Activated CD4-positive, CD25-positive, alpha-beta regulatory T cell (primary cell): ENCODE data around the gene OLA1.

Experiments
- DNase-seq, 4 experiments: peaks; one replicate each; lab custom pipeline; 2025; lab: John Stamatoyannopoulos, UW

OLA1 gene

GRCh38 chr2:174180165-174180724 is 68.1 kb downstream of the OLA1 start:
- no peak for DNase-seq

GRCh38 chr2:174177316-174177890 is 70.9 kb downstream of the OLA1 start:
- DNase-seq = no peak

- no peak for DNase-seq
Measured at GRCh38 chr2:174176898-174177297, 71.4 kb downstream of the OLA1 start.

GRCh38 chr2:174174741-174175140 is 73.6 kb downstream of the OLA1 start:
- DNase-seq = no peak

GRCh38 chr2:174172802-174173355 is 75.5 kb downstream of the OLA1 start:
- DNase-seq = no peak

- no peak for DNase-seq
Measured at GRCh38 chr2:174171686-174172445, 76.5 kb downstream of the OLA1 start.

- DNase-seq = no peak
Measured at GRCh38 chr2:174169372-174169771, 79.0 kb downstream of the OLA1 start.

GRCh38 chr2:174166261-174166660 is 82.1 kb downstream of the OLA1 start:
- DNase-seq = no peak

GRCh38 chr2:174161490-174161889 is 86.8 kb downstream of the OLA1 start:
- DNase-seq = no peak

- DNase-seq = no peak
Measured at GRCh38 chr2:174158003-174158402, 90.3 kb downstream of the OLA1 start.

GRCh38 chr2:174157053-174157452 is 91.3 kb downstream of the OLA1 start:
- no peak for DNase-seq

GRCh38 chr2:174153757-174154680 is 94.3 kb downstream of the OLA1 start:
- no peak for DNase-seq

GRCh38 chr2:174149530-174149929 is 98.8 kb downstream of the OLA1 start:
- DNase-seq = no peak

GRCh38 chr2:174148833-174149232 is 99.5 kb downstream of the OLA1 start:
- DNase-seq = no peak

- no peak for DNase-seq
Measured at GRCh38 chr2:174145827-174146226, 102.5 kb downstream of the OLA1 start.

- DNase-seq = no peak
Measured at GRCh38 chr2:174142290-174142689, 106.0 kb downstream of the OLA1 start.

GRCh38 chr2:174138161-174138560 is 110.2 kb downstream of the OLA1 start:
- DNase-seq = no peak

GRCh38 chr2:174135981-174136380 is 112.4 kb downstream of the OLA1 start:
- no peak for DNase-seq

GRCh38 chr2:174125090-174125489 is 123.2 kb downstream of the OLA1 start:
- DNase-seq = no peak

GRCh38 chr2:174124181-174124580 is 124.2 kb downstream of the OLA1 start:
- DNase-seq = no peak

GRCh38 chr2:174122185-174122584 is 126.1 kb downstream of the OLA1 start:
- no peak for DNase-seq

- DNase-seq = no peak
Measured at GRCh38 chr2:174121612-174122011, 126.7 kb downstream of the OLA1 start.
